Natural killer cell (primary cell): ENCODE measurements around the gene THAP3. TPM values are rescaled to one million over a fixed set of nuclear protein-coding genes. Genes with fewer than 3 reads are reported as not detected.

ENCODE experiments used
- ATAC-seq, 3 donors: fragments of 150-1000 bp in 2 of 3; fragments of 200-7000 bp in 1 of 3; cut with Tn5 transposase; 1 replicate in 1 of 3; 2 replicates in 2 of 3; pipeline ENCODE4 v1.10.0; 2021; ENCODE audit warnings: mild to moderate bottlenecking in 2 of 3, moderate library complexity in 2 of 3
- DNase-seq, 2 donors: peaks; one replicate each; pipeline versions ENCODE4 v3.0.0 to v3.0.0-alpha.2; 2013 to 2021; ENCODE audit warnings: mixed read lengths in 1 of 2
- H3K27ac ChIP-seq: one replicate; pipeline ENCODE4 v1.5.1; 2013; ENCODE audit warnings: mild to moderate bottlenecking, low read length
- H3K27me3 ChIP-seq: one replicate; pipeline ENCODE4 v1.6.1; 2013; ENCODE audit warnings: low read length; ENCODE audit not compliant: control insufficient read depth, insufficient read depth
- H3K36me3 ChIP-seq: one replicate; pipeline ENCODE4 v1.6.1; 2013; ENCODE audit warnings: low read length; ENCODE audit not compliant: control insufficient read depth, insufficient read depth
- H3K4me1 ChIP-seq: one replicate; pipeline ENCODE4 v1.6.1; 2013; ENCODE audit warnings: low read length; ENCODE audit not compliant: control insufficient read depth, insufficient read depth
- H3K4me3 ChIP-seq: one replicate; pipeline ENCODE4 v1.5.1; 2013; ENCODE audit warnings: low read length
- H3K9me3 ChIP-seq: one replicate; pipeline ENCODE4 v1.6.1; 2013; ENCODE audit warnings: low read length; ENCODE audit not compliant: control insufficient read depth, insufficient read depth
- H3K27ac Mint-ChIP-seq, 2 donors: one replicate each; pipeline ENCODE4 v1.8.0; 2022; ENCODE audit warnings: mild to moderate bottlenecking in 2 of 2, mixed read lengths in 2 of 2, moderate library complexity in 1 of 2
- H3K27me3 Mint-ChIP-seq, 2 donors: one replicate each; pipeline ENCODE4 v1.8.0; 2022; ENCODE audit warnings: low read depth in 2 of 2, mixed read lengths in 2 of 2
- H3K36me3 Mint-ChIP-seq: one replicate; pipeline ENCODE4 v1.8.0; 2022; ENCODE audit warnings: mixed read lengths
- H3K4me1 Mint-ChIP-seq, 2 donors: one replicate each; pipeline ENCODE4 v1.8.0; 2022; ENCODE audit warnings: mixed read lengths in 2 of 2
- H3K4me3 Mint-ChIP-seq: one replicate; pipeline ENCODE4 v1.8.0; 2022; ENCODE audit warnings: mild to moderate bottlenecking, moderate library complexity, mixed read lengths
- H3K9me3 Mint-ChIP-seq, 2 donors: one replicate each; pipeline ENCODE4 v1.8.0; 2022; ENCODE audit warnings: mixed read lengths in 2 of 2
- WGBS: methylation state at CpG from one replicate; pipeline ENCODE4 v1.1.7; 2013; ENCODE audit warnings: missing lambda C conversion rate; ENCODE audit not compliant: insufficient coverage; 5-methylcytosine and 5-hydroxymethylcytosine counted together
- intact Hi-C: fragments of 100-400 bp; cut with micrococcal nuclease; formaldehyde crosslinking; loops from one replicate; pipeline ENCODE4 v1.14.2; 2022
- total RNA-seq, 4 donors: library from RNA; stranded (reverse); fragments of 120-200 nt in 1 of 4; gene quantifications; one replicate each; pipeline versions ENCODE4 v1.2.3 to v1.2.4, GENCODE V29; 2013 to 2022
- TF ChIP-seq, protein P1 (sequence below): fragments of 200-600 bp; IDR thresholded peaks from one replicate; pipeline ENCODE4 v1.8.0; 2022; ENCODE audit warnings: antibody characterized with exemption

THAP3 gene
- total RNA-seq, 3 donors from 2014 or later (not counting 1 experiment from before 2014, with no cell fraction given): 11.7 to 23.4 (median 23.1) TPM

DNA sequence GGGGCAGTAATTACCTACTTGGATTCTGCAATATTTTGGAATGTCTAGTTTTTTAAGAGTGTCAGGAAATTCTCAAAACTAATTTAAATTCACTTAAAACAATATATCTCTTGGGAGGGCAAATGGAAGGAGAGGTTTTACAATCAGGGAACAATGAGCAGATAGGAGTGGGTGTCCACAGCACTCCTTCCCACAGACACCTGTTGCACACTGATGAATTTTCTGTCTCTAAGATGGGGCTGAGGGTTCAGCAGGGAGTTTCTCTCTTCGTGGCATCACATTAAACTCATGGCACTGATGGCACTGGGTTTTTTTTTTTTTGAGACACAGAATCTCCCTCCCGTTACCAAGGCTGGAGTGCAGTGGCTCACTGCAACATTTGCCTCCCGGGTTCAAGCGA, 5.6 kb upstream of the THAP3 start:
- intact Hi-C loops: no loop called here
- no peaks in the 10 kb centered on the region for H3K27me3 ChIP-seq
- no peak overlapping the region for H3K27ac ChIP-seq
- Mint-ChIP-seq H3K4me1 (peaks cover 0 to 7% of the 10 kb centered on the region in 2 donors), H3K4me3 (no peak overlapping the region), H3K27me3 (no peaks in the 10 kb centered on the region), H3K36me3 (no peaks in the 10 kb centered on the region), H3K27ac (no peak overlapping the region), H3K9me3 (no peaks in the 10 kb centered on the region)
- WGBS: 96% methylated on average over 4 of the region's 4 CpGs
- ATAC-seq (no peak), DNase-seq (no peak)
- H3K36me3 ChIP-seq: peaks cover 9% of the 10 kb centered on the region
- no peak overlapping the region for H3K4me3 ChIP-seq
- TF ChIP-seq, protein P1, sequence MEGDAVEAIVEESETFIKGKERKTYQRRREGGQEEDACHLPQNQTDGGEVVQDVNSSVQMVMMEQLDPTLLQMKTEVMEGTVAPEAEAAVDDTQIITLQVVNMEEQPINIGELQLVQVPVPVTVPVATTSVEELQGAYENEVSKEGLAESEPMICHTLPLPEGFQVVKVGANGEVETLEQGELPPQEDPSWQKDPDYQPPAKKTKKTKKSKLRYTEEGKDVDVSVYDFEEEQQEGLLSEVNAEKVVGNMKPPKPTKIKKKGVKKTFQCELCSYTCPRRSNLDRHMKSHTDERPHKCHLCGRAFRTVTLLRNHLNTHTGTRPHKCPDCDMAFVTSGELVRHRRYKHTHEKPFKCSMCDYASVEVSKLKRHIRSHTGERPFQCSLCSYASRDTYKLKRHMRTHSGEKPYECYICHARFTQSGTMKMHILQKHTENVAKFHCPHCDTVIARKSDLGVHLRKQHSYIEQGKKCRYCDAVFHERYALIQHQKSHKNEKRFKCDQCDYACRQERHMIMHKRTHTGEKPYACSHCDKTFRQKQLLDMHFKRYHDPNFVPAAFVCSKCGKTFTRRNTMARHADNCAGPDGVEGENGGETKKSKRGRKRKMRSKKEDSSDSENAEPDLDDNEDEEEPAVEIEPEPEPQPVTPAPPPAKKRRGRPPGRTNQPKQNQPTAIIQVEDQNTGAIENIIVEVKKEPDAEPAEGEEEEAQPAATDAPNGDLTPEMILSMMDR: no peak
- H3K9me3 ChIP-seq: no peaks in the 10 kb centered on the region
- H3K4me1 ChIP-seq: peaks cover 7% of the 10 kb centered on the region

DNA sequence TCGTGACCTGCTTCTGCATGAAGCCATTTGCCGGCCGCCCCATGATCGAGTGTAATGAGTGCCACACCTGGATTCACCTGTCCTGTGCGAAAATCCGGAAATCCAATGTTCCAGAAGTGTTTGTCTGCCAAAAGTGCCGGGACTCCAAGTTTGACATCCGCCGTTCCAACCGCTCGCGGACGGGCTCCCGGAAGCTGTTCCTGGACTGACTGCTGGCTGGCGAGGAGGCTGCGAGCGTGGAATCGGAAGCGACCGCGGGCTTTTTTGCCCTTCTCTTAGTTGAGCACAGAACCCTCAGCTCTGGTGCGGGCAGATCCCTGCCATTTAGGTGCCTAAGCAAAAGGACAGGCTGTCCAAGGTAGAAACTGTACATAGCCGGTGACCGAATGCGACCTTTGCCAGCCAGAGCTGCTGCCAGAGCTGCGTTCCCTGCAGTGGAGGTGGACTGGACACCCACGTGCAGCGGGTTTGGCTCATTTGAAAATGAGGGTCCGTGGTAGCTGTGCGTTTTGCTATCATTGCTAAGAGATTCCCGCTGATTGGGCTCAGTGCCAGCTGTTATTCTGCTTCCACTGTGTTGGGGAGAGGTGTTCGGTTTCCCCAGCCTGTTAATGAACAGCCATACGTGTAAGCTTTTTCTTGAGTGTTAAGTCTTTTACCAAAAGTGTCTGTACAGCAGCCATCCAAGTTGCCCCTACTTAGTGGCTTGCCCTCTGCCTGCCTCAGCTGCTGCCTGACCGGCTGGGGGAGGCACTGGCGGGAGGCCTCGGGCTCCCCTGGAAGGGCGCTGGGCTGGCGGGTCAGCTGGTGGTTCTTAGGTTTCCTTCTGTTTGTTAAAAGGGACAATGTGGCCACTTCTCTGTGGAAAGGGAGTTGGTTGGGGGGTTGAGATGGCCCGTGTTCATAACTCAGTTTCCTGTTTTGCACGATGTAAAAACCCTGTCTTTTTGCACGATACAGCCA, 3.0 kb upstream of the THAP3 start:
- no peak overlapping the region for H3K27ac ChIP-seq
- no peaks in the 10 kb centered on the region for H3K36me3 Mint-ChIP-seq
- H3K4me3 ChIP-seq: no peak overlapping the region
- no peaks in the 10 kb centered on the region for H3K9me3 Mint-ChIP-seq
- ATAC-seq: no peak
- 96% methylated on average over 41 of the region's 41 CpGs for WGBS
- H3K4me1 Mint-ChIP-seq: peaks cover 11 to 12% of the 10 kb centered on the region in 2 donors
- no peaks in the 10 kb centered on the region for H3K27me3 ChIP-seq
- H3K36me3 ChIP-seq: peaks cover 9% of the 10 kb centered on the region
- H3K27ac Mint-ChIP-seq: no peak overlapping the region
- intact Hi-C loops: no loop called here
- DNase-seq: no peak
- TF ChIP-seq, protein P1: no peak
- H3K4me1 ChIP-seq: peaks cover 18% of the 10 kb centered on the region
- no peaks in the 10 kb centered on the region for H3K9me3 ChIP-seq
- no peak overlapping the region for H3K4me3 Mint-ChIP-seq
- no peaks in the 10 kb centered on the region for H3K27me3 Mint-ChIP-seq

DNA sequence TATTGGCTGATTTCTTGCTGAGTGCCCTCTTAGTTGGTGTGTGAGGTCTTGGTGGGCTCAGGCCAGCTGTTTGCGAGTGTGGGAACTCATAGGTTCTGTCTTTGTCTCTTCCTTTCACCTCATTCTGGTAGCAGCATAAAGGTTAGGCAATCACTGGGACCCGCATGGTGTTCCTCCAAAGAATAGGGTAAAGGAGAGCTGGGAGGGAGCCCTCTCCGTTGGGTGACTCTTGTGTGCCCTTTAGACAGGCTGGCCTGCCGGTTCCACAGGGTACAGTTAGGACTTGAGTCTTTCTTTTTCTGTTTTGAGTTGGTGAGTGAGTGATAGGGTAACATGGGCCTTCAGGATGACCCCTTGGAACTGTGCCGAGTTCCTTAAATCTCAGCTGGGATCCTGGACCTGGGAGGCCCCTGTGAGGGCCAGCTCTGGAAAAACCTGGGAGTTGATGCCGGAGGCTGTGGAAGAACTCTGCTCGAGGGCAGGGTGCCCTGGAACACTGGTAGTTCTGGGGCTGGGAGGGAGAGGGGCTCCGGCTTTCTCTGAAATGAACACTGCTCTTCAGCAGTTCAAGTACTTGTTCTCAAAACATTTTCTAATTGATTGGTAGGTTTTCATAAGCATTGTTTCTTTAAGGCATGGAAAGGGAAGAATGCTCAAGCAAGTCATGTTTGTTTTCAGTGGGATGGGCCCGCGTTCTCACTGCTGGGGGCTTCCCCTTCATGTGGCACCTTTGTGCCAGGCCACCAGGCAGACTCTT, 2.1 kb upstream of the THAP3 start:
- no peak overlapping the region for H3K4me3 ChIP-seq
- no peak overlapping the region for H3K27ac ChIP-seq
- H3K4me1 ChIP-seq: peaks cover 23% of the 10 kb centered on the region
- TF ChIP-seq, protein P1: no peak
- intact Hi-C loops: no loop called here
- Mint-ChIP-seq H3K27me3 (no peaks in the 10 kb centered on the region), H3K4me1 (peaks cover 17 to 20% of the 10 kb centered on the region in 2 donors), H3K36me3 (no peaks in the 10 kb centered on the region), H3K9me3 (no peaks in the 10 kb centered on the region), H3K4me3 (no peak overlapping the region), H3K27ac (no peak overlapping the region)
- no peaks in the 10 kb centered on the region for H3K27me3 ChIP-seq
- DNase-seq (no peak), ATAC-seq (no peak)
- H3K36me3 ChIP-seq: peaks cover 9% of the 10 kb centered on the region
- 95% methylated on average over 9 of the region's 10 CpGs for WGBS
- H3K9me3 ChIP-seq: no peaks in the 10 kb centered on the region
